Measurements from ENCODE around the gene PTPRN.
"Not testable (repeated sequence)": the region's sequence is repeated elsewhere in the genome, so short reads cannot be mapped to it uniquely, and the experiment has no call there.

PTPRN gene

DNA sequence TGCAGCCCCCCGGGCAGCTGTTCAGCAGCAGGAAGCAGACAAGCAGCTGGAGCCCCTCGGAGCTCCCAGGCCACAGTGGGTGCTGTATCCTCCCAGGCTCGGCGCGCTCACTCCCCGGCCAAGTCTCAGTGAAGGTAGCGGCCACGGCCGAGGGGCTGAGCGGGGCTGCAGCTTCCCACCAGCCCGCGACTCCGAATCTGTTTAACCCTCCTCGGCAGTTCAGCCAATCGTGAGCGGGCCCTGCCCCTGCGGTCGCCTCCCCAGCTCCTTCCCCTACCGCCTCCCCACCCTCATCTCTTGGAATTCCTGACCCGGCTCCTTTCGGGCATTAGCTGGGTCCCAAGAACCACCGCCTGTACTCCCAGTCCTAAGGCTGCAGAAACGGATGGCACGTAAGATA lies 23.3 kb upstream of the PTPRN start, which contains the start of gene RESP18:
Gene RESP18, minus strand, starts transcription at position 203 of the 400 bp plus-strand sequence.
- peak within 1 kb of the TSS; percentile 35 for H3K4me3 ChIP-seq (ENCODE audit: low read length)
- no peaks in the 10 kb centered on the region for H3K36me3 ChIP-seq (ENCODE audit: control insufficient read depth, low read depth, low read length)
- H3K27me3 ChIP-seq (ENCODE audit: control insufficient read depth, insufficient read depth, low read length): peaks cover 53% of the 10 kb centered on the region

DNA sequence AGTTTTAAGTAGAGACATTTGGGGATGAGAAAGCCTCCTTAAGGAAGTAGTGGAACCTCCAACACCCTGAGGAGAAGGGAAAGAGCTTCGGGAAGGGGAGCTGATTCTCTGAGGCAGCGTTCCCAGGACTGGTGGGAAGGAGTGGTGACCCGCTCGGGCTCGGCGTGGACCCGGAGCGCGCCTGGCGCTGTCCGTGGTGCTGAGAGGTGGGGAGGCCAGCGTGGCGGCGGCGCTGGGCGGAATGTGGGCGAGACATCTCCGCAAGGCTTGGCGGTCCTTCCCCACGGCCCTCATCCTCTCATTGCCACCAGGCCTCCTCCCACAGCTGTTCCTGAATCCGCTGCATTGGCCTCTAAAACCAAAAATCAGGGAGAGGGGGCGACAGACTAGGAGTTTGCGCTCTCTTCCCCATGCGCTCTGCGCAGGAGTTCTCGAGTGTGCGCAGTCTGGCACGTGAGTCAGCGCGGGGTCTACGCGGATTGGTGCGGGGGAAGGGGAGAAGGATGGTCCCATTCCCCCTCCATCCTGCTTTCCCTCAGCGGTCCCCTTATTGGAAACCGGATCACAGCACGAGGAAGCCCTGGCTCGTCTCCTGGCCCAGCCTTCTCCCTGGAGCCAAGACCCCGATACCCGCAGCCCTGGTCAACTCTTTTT lies 22.5 kb upstream of the PTPRN start:
- H3K9me3 ChIP-seq (ENCODE audit: control insufficient read depth, low read depth, low read length): no peaks in the 10 kb centered on the region

More for the DNA sequence above, 23.3 kb upstream of the PTPRN start, which contains the start of gene RESP18:
- no peak within 1 kb of the TSS for H3K27ac ChIP-seq (ENCODE audit: low read length)
- H3K4me1 ChIP-seq (ENCODE audit: control insufficient read depth, low read depth, low read length): peaks cover 6% of the 10 kb centered on the region
- no peak within 1 kb of the TSS for H3K9ac ChIP-seq (ENCODE audit: low read length)
- H3K9me3 ChIP-seq (ENCODE audit: control insufficient read depth, low read depth, low read length): no peaks in the 10 kb centered on the region

DNA sequence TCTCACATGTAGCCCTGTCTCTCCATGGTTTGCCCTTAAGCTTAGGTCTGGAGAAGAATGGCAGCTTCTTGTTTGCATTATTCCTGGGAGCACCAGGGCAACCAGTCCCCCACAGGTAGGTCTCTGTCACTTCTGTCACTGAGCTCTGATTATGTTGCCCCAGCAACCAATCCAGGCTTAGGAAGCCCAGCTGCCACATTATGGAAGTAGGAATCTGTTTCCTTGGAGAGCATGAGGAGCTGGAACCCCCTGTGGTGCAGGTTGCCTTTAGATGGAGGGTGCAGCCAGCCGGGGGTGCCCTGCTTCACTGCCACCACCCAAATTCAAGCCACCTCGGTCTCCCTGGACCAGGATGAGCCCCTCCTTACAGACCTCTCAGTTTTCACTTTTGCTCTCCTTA lies 18.5 kb upstream of the PTPRN start:
- Histone ChIP-seq H3K9me3 (ENCODE audit: control insufficient read depth, low read depth, low read length) (no peaks in the 10 kb centered on the region), H3K4me3 (ENCODE audit: low read length) (no peak overlapping the region), H3K4me1 (ENCODE audit: control insufficient read depth, low read depth, low read length) (peaks cover 6% of the 10 kb centered on the region), H3K27ac (ENCODE audit: low read length) (no peak overlapping the region), H3K9ac (ENCODE audit: low read length) (no peak overlapping the region), H3K27me3 (ENCODE audit: control insufficient read depth, insufficient read depth, low read length) (peaks cover 38% of the 10 kb centered on the region), H3K36me3 (ENCODE audit: control insufficient read depth, low read depth, low read length) (no peaks in the 10 kb centered on the region)

More for the DNA sequence above, 22.5 kb upstream of the PTPRN start:
- H3K27ac ChIP-seq (ENCODE audit: low read length): no peak overlapping the region
- peak overlapping the region; percentile 35 for H3K4me3 ChIP-seq (ENCODE audit: low read length)
- peaks cover 6% of the 10 kb centered on the region for H3K4me1 ChIP-seq (ENCODE audit: control insufficient read depth, low read depth, low read length)
- H3K36me3 ChIP-seq (ENCODE audit: control insufficient read depth, low read depth, low read length): no peaks in the 10 kb centered on the region
- H3K9ac ChIP-seq (ENCODE audit: low read length): no peak overlapping the region
- H3K27me3 ChIP-seq (ENCODE audit: control insufficient read depth, insufficient read depth, low read length): peaks cover 53% of the 10 kb centered on the region

DNA sequence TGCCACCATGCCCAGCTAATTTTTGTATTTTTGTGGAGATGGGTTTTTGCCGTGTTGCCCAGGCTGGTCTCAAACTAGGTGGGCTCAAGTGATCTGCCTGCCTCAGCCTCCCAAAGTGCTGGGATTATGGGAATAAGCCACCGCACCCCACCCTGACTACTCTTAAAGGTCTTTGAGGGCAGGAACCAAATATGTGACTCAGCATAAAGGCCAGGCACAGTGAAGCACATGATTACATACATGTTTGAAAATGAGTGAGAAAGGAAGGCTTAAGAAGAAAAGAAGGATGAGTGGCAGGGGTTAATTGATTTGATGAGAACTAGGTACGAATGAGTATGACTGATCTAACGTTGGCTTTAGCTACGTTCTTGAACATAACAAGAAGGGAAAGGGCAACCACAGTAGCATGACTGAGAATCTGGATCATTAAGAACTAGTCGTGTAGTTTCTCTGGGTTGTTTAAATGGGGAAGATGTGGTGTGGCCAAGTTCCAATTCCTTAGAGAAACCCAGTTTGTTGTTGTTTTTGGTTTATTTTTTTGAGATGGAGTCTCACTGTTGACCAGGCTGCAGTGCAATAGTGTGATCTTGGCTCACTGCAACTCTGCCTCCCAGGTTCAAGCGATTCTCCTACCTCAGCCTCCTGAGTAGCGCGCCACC lies 16.6 kb upstream of the PTPRN start:
- H3K27me3 ChIP-seq (ENCODE audit: control insufficient read depth, insufficient read depth, low read length): peaks cover 23% of the 10 kb centered on the region
- no peak overlapping the region for H3K4me3 ChIP-seq (ENCODE audit: low read length)
- no peaks in the 10 kb centered on the region for H3K36me3 ChIP-seq (ENCODE audit: control insufficient read depth, low read depth, low read length)
- no peaks in the 10 kb centered on the region for H3K9me3 ChIP-seq (ENCODE audit: control insufficient read depth, low read depth, low read length)
- H3K27ac ChIP-seq (ENCODE audit: low read length): no peak overlapping the region
- H3K4me1 ChIP-seq (ENCODE audit: control insufficient read depth, low read depth, low read length): no peaks in the 10 kb centered on the region
- H3K9ac ChIP-seq (ENCODE audit: low read length): no peak overlapping the region

DNA sequence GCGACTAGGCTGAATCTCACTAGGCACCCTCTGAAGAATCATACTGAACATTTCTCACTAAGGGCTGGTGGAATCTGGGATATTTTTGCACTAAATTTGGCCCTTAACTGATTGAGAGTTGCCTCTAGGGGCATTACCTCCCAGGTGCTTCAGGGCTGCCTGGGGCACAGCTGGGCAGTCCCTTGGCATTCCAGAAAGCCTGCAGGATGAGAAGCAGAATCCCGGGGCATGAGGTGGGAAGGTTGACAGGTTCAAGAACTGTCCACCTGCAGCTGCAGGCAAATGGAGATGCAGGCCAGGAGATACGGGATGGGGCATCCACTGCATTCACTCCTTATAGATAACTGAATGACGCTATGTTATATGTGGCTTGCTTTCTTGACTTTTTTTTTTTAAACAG lies 15.9 kb upstream of the PTPRN start:
- Histone ChIP-seq H3K9me3 (ENCODE audit: control insufficient read depth, low read depth, low read length) (no peaks in the 10 kb centered on the region), H3K4me3 (ENCODE audit: low read length) (no peak overlapping the region), H3K27me3 (ENCODE audit: control insufficient read depth, insufficient read depth, low read length) (peaks cover 17% of the 10 kb centered on the region), H3K36me3 (ENCODE audit: control insufficient read depth, low read depth, low read length) (no peaks in the 10 kb centered on the region), H3K27ac (ENCODE audit: low read length) (no peak overlapping the region), H3K9ac (ENCODE audit: low read length) (no peak overlapping the region), H3K4me1 (ENCODE audit: control insufficient read depth, low read depth, low read length) (no peaks in the 10 kb centered on the region)

DNA sequence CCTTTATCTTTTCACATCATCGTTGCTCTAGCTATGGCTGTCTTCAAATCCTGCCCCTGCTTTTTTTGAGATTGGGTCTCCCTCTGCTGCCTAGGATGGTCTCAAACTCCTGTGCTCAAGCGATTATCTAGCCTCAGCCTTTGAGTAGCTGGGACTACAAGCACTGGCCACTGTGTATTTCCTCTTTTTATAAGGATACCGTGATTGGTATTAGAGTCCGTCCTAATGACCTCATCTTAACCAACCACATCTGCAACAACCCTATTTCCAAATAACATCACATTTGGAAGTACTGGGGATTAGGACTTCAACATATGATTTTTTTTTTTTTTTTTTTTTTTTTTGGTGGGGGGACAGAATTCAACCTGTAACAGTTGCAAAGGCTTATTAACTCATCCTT lies 14.2 kb upstream of the PTPRN start:
- no peaks in the 10 kb centered on the region for H3K4me1 ChIP-seq (ENCODE audit: control insufficient read depth, low read depth, low read length)
- no peaks in the 10 kb centered on the region for H3K9me3 ChIP-seq (ENCODE audit: control insufficient read depth, low read depth, low read length)
- no peak overlapping the region for H3K9ac ChIP-seq (ENCODE audit: low read length)
- H3K27me3 ChIP-seq (ENCODE audit: control insufficient read depth, insufficient read depth, low read length): peaks cover 4% of the 10 kb centered on the region
- no peaks in the 10 kb centered on the region for H3K36me3 ChIP-seq (ENCODE audit: control insufficient read depth, low read depth, low read length)
- no peak overlapping the region for H3K4me3 ChIP-seq (ENCODE audit: low read length)
- no peak overlapping the region for H3K27ac ChIP-seq (ENCODE audit: low read length)

DNA sequence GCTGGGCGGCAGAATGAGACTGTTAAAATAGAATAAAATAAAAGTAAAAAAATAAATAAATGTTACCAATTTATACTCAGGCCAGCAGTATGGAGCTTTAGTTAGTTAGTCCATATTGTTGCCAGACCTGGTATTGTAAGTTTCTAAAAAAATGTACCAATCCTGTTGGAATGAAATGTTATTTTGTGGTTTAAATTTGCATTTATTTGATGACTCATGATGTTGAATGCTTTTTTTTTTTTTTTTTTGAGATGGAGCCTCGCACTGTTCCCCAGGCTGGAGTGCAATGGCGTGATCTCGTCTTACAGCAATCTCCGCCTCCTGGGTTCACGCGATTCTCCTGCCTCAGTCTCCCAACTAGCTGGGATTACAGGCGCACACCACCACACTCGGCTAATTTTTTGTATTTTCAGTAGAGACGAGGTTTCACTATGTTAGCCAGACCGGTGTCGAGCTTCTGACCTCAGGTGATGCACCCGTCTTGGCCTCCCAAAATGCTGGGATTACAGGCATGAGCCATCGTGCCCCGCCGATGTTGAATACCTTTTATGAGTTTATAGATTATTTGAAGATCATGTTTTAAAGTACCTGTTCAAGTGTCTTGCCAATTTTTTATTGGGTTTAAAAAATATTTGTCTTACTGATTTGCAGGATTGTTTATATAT lies 5.7 kb upstream of the PTPRN start:
- Histone ChIP-seq H3K9me3 (ENCODE audit: control insufficient read depth, low read depth, low read length) (no peaks in the 10 kb centered on the region), H3K36me3 (ENCODE audit: control insufficient read depth, low read depth, low read length) (no peaks in the 10 kb centered on the region), H3K4me3 (ENCODE audit: low read length) (no peak overlapping the region), H3K27ac (ENCODE audit: low read length) (no peak overlapping the region), H3K9ac (ENCODE audit: low read length) (no peak overlapping the region), H3K4me1 (ENCODE audit: control insufficient read depth, low read depth, low read length) (no peaks in the 10 kb centered on the region), H3K27me3 (ENCODE audit: control insufficient read depth, insufficient read depth, low read length) (peaks cover 4% of the 10 kb centered on the region)

DNA sequence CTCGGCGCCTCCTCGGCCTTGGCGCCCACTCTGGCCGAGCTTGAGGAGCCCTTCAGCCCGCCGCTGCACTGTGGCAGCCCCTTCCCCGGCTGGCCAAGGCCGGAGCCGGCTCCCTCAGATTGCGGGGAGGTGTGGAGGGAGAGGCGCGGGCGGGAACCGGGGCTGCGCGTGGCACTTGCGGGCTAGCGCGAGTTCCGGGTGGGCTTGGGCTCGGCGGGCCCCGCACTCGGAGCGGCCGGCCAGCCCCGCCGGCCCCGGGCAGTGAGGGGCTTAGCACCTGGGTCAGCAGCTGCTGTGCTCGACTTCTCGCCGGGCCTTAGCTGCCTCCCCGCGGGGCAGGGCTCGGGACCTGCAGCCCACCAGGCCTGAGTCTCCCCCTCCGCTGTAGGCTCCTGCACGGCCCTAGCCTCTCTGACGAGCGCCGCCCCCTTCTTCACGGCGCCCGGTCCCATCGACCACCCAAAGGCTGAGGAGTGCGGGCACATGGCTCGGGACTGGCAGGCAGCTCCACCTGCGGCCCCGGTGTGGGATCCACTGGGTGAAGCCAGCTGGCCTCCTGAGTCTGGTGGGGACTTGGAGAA lies 3.6 kb upstream of the PTPRN start:
- peaks cover 25% of the 10 kb centered on the region for H3K27me3 ChIP-seq (ENCODE audit: control insufficient read depth, insufficient read depth, low read length)
- not testable (repeated sequence) for H3K4me3 ChIP-seq (ENCODE audit: low read length); H3K9me3 ChIP-seq (ENCODE audit: control insufficient read depth, low read depth, low read length); H3K9ac ChIP-seq (ENCODE audit: low read length); H3K27ac ChIP-seq (ENCODE audit: low read length); H3K4me1 ChIP-seq (ENCODE audit: control insufficient read depth, low read depth, low read length); H3K36me3 ChIP-seq (ENCODE audit: control insufficient read depth, low read depth, low read length)

DNA sequence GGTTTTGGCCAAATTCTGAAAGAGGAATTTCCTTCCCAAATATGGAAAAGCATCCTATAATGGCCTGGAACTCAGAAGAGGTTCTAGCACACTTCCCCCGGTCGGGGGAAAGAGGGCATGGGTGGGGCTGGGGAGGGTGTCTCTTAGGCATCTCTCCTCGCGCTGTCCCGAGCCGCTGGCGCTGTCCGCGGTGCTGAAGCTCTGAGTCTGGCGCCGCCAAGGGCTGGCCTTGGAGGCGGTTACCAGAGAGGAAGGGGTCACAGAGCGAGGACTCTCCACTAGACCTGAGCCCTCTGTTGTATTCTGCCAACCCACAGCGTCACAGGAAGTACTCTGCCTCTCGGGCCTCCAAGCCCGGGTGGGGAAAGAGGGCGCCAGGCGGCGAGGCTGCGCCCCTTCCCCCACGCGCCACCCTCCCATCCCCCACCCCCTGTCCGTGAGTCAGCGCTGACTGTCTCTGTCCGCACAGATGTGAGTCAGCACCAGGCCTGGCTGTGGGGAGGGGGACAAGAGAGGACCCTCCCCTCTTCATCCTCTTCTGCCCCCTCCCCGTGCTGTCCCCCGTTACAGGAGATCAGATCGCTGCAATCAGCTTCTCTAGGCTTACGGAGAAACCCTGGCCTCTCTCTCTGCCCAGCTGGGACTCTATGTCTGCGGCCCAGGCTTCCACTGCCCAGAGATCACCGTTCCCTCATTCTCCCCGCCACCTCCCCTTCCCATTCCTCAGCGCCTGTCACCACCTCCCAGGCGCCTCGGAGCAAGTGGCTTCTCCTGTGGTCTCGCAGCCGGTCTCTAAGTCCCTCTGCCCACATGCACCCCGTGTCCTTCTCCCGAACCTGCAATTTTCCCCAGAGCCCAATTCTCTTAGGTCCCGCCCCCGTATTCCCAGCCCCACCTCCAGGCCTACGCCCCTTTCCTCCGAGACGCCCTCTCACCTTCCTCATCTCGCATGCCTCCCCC lies 779 bp downstream of the PTPRN start:
- H3K36me3 ChIP-seq (ENCODE audit: control insufficient read depth, low read depth, low read length): no peaks in the 10 kb centered on the region
- H3K9me3 ChIP-seq (ENCODE audit: control insufficient read depth, low read depth, low read length): no peaks in the 10 kb centered on the region
- H3K4me3 ChIP-seq (ENCODE audit: low read length): peak overlapping the region; percentile 63
- no peak overlapping the region for H3K9ac ChIP-seq (ENCODE audit: low read length)
- H3K4me1 ChIP-seq (ENCODE audit: control insufficient read depth, low read depth, low read length): no peaks in the 10 kb centered on the region
- H3K27ac ChIP-seq (ENCODE audit: low read length): no peak overlapping the region
- H3K27me3 ChIP-seq (ENCODE audit: control insufficient read depth, insufficient read depth, low read length): peaks cover 52% of the 10 kb centered on the region

DNA sequence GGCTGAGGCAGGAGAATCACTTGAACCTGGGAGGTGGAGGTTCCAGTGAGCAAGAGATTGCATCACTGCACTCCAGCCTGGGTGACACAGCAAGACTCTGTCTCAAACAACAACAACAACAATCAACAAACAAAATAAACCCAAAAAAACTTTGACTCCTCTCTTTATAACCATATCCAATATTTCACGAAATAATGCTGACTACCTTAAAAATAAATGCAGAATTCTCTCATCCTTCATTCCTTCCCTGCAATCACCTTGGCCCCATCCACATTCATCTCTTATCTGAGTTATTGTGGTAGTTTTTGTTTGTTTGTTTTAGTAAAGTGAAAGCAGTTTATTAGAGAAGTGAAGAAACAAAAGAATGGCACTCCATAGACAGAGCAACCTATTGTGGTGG lies 3.2 kb downstream of the PTPRN start:
- Histone ChIP-seq H3K4me1 (ENCODE audit: control insufficient read depth, low read depth, low read length) (no peaks in the 10 kb centered on the region), H3K9ac (ENCODE audit: low read length) (no peak overlapping the region), H3K36me3 (ENCODE audit: control insufficient read depth, low read depth, low read length) (no peaks in the 10 kb centered on the region), H3K27me3 (ENCODE audit: control insufficient read depth, insufficient read depth, low read length) (peaks cover 52% of the 10 kb centered on the region), H3K9me3 (ENCODE audit: control insufficient read depth, low read depth, low read length) (no peaks in the 10 kb centered on the region), H3K4me3 (ENCODE audit: low read length) (no peak overlapping the region), H3K27ac (ENCODE audit: low read length) (no peak overlapping the region)

DNA sequence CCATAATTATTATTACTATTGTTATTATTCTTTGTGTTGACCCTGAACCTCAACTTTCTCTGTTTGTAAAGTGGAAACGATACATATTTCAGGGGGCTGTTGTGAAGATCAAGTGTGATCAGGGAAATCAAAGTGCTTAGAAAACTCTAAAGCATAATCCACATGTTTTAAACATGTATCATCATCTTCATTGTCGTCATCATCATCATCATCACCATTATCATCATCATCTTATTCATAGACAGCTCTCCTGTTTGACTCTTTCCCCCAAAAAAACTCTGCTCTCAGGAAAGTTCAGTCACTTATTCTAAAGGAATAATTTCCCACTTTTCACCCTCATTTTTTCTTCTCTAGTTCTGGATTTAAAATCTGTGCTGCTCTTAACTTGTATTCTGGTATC lies 5.0 kb downstream of the PTPRN start:
- Histone ChIP-seq H3K27me3 (ENCODE audit: control insufficient read depth, insufficient read depth, low read length) (peaks cover 55% of the 10 kb centered on the region), H3K9me3 (ENCODE audit: control insufficient read depth, low read depth, low read length) (no peaks in the 10 kb centered on the region), H3K36me3 (ENCODE audit: control insufficient read depth, low read depth, low read length) (no peaks in the 10 kb centered on the region), H3K27ac (ENCODE audit: low read length) (no peak overlapping the region), H3K9ac (ENCODE audit: low read length) (no peak overlapping the region), H3K4me3 (ENCODE audit: low read length) (no peak overlapping the region), H3K4me1 (ENCODE audit: control insufficient read depth, low read depth, low read length) (no peaks in the 10 kb centered on the region)
